Left renal cortex interstitium (tissue), 4 donors: Measurements from ENCODE around the gene COPS9. TPM values are rescaled to one million over a fixed set of nuclear protein-coding genes. Genes with fewer than 3 reads are reported as not detected.

ENCODE experiments used
- DNase-seq, 4 donors: peaks; one replicate each; pipeline ENCODE4 v3.0.0-alpha.2; 2013; ENCODE audit warnings: low read depth in 4 of 4, low spot score in 2 of 4, missing footprints in 1 of 4
- polyA plus RNA-seq, 4 donors: library from polyadenylated mRNA; unstranded; fragments of 120-200 nt; gene quantifications; one replicate each; pipeline ENCODE4 v1.2.1, GENCODE V29; 2013; ENCODE audit not compliant: insufficient read length in 4 of 4

COPS9 gene
- polyA plus RNA-seq, 4 donors: 78.9 to 146 (median 88.8) TPM

- no peak for DNase-seq
Measured at GRCh38 chr2:240151477-240152031, 15.4 kb upstream of the COPS9 start.

GRCh38 chr2:240149943-240150784 lies 14.1 kb upstream of the COPS9 start:
- DNase-seq: no peak

- no peak for DNase-seq
Measured at GRCh38 chr2:240147911-240148587, 11.9 kb upstream of the COPS9 start.

GRCh38 chr2:240147382-240147781 lies 11.3 kb upstream of the COPS9 start:
- DNase-seq: no peak

GRCh38 chr2:240146627-240147278 lies 10.6 kb upstream of the COPS9 start:
- no peak for DNase-seq

- DNase-seq: no peak
Measured at GRCh38 chr2:240146141-240146561, 10.0 kb upstream of the COPS9 start.

- no peak for DNase-seq
Measured at GRCh38 chr2:240145461-240145860, 9.4 kb upstream of the COPS9 start.

- no peak for DNase-seq
Measured at GRCh38 chr2:240144649-240145261, 8.7 kb upstream of the COPS9 start.

GRCh38 chr2:240143801-240144648 lies 7.9 kb upstream of the COPS9 start:
- peak in 3 of 4 donors; percentile 36 to 53 (median 43) for DNase-seq

GRCh38 chr2:240143276-240143675 lies 7.2 kb upstream of the COPS9 start:
- DNase-seq: no peak

GRCh38 chr2:240142859-240143258 lies 6.8 kb upstream of the COPS9 start:
- no peak for DNase-seq

GRCh38 chr2:240142256-240142775 lies 6.2 kb upstream of the COPS9 start:
- DNase-seq: no peak

GRCh38 chr2:240141736-240142135 lies 5.6 kb upstream of the COPS9 start:
- DNase-seq: no peak

- no peak for DNase-seq
Measured at GRCh38 chr2:240140920-240141319, 4.8 kb upstream of the COPS9 start.

- no peak for DNase-seq
Measured at GRCh38 chr2:240140511-240140910, 4.4 kb upstream of the COPS9 start, which contains the start of gene OTOS. Gene OTOS (minus strand): TSS chr2:240140658. CDS start chr2:240140326, 332 bp downstream.

- DNase-seq: peak in 1 of 4 donors; percentile 28
Measured at GRCh38 chr2:240139666-240140393, 3.7 kb upstream of the COPS9 start.

GRCh38 chr2:240139011-240139441 lies 2.9 kb upstream of the COPS9 start:
- DNase-seq: no peak

- no peak for DNase-seq
Measured at GRCh38 chr2:240138254-240138984, 2.3 kb upstream of the COPS9 start.
